Neural progenitor cell (in vitro differentiated cells): Measurements from ENCODE around the gene MAD2L2.

Source experiments
- EZH2 ChIP-seq: fragments of 200-600 bp; sonication (generic); IDR thresholded peaks from 2 replicates; pipeline ENCODE4 v1.6.1; 2017; ENCODE audit warnings: antibody characterized with exemption, mild to moderate bottlenecking, moderate library complexity
- TF ChIP-seq, protein P1 (sequence below): fragments of 200-600 bp; sonication (generic); IDR thresholded peaks from 2 replicates; pipeline ENCODE4 v1.5.1; 2017; ENCODE audit warnings: antibody characterized with exemption, mild to moderate bottlenecking

- TF ChIP-seq, protein P1, sequence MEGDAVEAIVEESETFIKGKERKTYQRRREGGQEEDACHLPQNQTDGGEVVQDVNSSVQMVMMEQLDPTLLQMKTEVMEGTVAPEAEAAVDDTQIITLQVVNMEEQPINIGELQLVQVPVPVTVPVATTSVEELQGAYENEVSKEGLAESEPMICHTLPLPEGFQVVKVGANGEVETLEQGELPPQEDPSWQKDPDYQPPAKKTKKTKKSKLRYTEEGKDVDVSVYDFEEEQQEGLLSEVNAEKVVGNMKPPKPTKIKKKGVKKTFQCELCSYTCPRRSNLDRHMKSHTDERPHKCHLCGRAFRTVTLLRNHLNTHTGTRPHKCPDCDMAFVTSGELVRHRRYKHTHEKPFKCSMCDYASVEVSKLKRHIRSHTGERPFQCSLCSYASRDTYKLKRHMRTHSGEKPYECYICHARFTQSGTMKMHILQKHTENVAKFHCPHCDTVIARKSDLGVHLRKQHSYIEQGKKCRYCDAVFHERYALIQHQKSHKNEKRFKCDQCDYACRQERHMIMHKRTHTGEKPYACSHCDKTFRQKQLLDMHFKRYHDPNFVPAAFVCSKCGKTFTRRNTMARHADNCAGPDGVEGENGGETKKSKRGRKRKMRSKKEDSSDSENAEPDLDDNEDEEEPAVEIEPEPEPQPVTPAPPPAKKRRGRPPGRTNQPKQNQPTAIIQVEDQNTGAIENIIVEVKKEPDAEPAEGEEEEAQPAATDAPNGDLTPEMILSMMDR: no peak
- TF ChIP-seq EZH2: peak; percentile 20
Measured at GRCh38 chr1:11664336-11665065, 16.4 kb downstream of the MAD2L2 start.
